HG03066 (cell line): Measurements from ENCODE around the gene CACNG5.
"Not testable (repeated sequence)": the region's sequence is repeated elsewhere in the genome, so short reads cannot be mapped to it uniquely, and the experiment has no call there.

Source experiments
- ATAC-seq: cut with Tn5 transposase; IDR thresholded peaks from one replicate; pipeline ENCODE4 v1.9.1; 2021; ENCODE audit warnings: low read depth; ENCODE audit not compliant: unreplicated experiment

Gene CACNG5

DNA sequence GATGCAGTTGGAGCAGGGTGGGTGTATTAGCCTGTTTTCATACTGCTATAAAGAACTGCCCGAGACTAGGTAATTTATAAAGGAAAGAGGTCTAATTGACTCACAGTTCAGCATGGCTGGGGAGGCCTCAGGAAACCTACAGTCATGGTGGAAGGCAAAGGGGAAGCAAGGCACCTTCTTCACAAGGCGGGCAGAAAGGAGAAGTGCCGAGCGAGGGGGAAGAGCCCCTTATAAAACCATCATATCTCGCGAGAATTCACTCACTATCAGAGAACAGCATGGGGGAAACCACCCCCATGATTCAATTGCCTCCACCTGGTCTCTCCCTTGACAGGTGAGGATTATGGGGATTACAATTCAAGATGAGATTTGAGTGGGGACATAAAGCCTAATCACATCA, 68.4 kb downstream of the CACNG5 start:
- ATAC-seq: not testable (repeated sequence)

DNA sequence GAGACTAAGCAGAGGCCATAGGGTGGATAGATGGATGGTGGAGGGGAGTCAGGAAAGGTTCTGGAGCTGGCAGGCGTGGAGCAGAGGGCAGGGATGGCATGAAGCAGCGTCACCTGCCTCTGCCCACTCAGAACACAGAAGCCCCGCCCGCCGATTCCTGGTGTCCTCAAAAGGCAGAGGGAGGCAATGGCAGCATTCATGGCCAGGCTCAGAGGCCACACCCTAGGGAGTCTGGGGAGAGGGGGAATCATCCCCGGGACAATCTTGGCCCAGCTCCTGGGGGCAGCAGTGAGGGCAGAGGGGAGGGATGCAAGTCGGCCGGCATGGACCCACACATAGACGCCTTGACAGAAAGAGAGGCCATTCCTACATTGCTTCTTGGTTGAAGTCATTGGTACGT, 68.9 kb downstream of the CACNG5 start:
- no peak for ATAC-seq

DNA sequence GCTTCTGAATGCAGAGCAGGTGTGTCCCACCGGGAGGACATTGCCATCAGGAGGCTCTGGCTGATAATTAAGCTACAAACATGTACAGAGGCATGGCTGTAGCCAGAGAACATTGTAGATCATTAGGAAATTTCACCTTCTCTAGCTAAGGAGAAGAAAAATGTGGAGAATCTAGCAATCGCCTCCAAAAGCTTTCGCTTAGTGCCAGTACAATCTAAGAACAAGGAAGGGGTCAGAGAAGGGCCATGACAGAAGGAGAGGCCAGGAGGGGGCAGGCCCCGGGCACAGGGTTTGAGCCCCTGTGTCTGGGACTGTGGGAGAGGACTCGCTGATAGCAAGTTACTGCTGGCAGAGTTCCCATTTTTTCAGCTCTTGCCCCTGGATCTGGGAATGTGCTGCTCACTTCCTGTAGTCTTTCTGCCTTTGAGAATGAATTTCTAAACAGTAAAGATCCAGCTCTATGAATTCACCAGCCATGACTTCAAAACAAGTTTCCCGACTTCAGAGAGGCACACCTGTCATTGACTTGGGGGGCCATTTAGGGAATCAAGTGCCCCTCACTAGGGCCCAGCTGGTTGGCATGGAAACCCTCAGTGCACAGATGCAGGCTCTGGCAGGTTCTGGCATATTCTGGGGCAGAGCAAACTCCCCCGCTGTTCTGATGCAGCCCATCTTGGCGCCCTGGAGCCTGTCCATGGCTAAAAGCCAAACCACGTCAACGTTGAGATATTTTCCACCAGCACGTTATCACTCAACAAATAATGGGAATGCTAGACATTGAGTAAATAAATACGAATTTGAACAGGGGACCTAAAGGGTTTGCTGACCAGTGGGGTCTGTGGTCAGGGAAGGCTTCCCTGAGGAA, 70.1 kb downstream of the CACNG5 start:
- no peak for ATAC-seq

DNA sequence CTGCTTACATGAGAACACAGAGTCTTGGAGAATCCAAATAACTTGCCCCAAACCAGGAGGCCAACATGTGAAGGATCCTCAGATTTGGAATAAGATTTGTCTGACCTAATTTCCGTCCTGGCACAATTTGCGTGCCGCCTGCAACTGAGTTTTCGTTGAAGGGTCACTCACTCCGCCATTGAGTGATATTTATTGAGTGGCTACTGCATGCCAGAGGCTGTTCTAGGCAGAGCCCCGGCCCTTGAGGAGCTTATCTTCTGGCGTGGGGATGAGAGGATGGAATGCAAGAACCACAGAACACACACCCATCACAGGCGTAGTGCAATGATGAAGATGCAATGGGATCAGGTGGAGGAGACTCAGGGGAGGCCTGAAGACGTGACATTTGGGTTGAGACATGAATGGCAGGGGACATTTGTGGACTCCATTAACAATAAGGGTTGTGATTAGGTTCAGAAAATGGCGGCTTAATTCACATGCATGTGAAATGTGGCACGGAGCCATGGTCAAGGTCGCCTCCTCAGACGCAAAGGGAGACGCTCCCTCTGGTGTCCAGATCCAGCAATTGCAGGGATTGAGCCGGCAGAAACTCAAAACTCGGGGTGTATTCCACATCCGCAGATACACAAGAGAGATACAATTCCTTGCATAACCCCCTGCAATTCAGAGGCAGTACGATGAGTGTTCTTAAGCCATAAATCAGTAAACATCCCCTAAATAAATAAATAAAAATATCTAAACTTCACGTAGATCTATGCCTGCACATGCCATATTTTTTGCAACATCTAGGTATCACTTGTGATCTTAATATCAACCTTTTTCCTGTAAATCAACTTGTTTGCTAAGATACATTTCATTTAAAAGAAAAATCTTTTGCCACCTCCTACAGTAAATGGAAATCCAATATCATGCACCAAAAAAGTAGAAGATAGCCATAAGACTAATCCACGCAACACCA, 71.7 kb downstream of the CACNG5 start:
- ATAC-seq: peak; percentile 50

DNA sequence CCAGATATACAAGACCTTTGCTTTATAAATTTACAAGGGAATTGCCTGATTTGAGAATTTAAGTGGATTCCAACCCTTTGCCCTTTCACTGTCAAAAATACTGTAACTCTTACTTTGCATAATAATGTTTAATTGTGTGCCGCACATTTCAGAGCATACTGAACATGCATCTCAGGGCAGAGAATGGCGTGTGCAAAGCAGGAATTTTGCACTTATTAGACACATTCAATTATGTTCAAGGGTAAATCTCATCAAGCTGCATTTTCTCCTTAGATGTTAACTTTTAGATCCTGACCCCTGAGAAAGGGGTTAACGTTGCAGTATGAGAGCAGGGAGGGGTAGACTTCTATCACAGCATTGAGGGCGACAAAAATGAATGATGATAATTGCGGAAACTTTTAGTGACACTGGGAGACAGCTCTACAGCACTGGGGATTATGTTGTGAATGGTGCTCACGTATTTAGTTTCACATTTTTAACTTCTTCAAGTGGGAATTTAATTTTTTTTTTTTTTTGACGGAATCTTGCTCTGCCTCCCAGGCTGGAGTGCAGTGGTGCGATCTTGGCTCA, 75.0 kb downstream of the CACNG5 start:
- ATAC-seq: no peak

DNA sequence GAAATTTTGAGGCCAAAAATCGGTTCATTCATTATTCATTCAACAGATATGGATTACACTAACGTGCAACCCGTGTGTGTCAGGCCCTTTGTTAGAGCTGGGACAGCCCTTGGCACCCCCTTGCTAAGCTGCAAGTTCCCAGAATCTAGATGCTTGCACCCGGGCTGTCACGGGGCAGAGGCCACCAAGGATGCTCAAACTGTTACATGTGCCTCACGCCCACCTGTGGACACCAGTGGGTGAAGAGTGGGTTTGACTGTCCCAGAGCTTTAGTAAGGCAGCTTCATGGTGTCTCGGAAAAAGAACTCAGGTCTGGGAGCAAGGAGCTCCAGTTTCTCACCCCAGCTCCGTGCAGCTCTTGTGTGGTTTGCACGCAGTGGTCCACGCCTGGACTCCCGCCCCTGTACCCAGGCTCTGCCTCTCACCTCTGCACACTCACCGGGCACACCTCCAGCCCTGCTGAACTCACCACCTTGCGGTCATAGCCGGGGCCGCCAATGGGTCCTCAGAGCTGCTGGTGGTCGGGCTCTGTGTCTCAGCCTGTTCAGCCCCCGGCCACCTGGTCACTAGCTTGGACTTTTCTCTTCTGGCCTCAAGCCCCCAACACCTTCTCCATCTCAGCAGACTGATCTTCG, 75.9 kb downstream of the CACNG5 start:
- no peak for ATAC-seq

DNA sequence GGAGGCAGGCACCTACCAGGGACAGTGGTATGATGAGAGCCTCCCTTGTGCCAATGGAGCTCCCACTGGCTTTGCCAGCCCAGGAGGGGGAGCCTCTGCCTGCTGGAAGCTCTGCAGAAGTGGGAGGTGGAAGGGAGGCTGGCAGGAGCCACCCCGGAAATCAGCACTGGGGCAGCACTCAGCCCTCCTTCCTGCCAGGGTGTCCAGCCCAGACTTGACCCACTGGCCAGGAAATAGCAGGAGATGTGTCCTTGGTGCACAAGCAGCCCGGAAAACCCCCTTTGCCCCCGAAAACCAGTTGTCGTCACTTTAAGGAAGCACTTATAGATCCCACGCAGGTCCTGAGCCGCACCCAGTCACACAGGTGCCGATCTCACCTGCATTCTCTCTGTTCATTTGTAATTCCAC, 80.3 kb downstream of the CACNG5 start:
- ATAC-seq: no peak

DNA sequence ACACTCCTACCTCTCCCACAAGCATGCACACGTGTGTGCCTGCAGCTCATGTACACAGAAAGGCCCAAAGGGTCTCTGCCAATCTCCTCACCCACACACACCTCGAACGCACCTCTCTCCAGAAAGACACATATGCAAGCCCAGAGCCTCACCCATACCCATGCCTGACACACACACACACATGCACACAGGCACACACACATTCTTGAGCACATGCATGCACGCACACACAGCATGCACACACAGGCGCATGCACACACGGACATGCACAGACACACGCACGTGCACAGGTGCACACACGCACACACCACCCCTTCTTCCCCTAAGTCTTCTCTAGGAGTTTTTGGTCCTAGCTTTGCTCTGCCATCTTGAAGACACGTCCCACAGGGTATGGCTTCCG, 80.9 kb downstream of the CACNG5 start:
- no peak for ATAC-seq

DNA sequence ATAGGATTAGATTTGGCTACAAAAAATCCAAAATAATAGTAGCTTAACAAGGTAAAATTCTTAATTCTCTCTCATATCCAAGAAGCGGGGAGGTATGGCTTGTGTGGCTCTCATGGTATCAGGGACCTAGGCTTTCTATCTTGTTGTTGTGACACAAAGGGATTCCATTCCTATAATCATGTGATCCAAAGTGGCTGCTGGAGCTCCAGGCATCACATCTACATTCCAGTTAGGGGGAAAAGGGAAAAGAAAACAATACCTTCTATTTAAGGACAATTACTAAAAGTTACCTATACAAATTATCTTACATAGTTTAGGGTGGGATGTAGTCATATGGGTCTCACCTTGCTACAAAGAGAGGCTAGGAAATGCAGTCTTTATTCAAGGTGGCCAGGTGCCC, 82.0 kb downstream of the CACNG5 start:
- no peak for ATAC-seq

DNA sequence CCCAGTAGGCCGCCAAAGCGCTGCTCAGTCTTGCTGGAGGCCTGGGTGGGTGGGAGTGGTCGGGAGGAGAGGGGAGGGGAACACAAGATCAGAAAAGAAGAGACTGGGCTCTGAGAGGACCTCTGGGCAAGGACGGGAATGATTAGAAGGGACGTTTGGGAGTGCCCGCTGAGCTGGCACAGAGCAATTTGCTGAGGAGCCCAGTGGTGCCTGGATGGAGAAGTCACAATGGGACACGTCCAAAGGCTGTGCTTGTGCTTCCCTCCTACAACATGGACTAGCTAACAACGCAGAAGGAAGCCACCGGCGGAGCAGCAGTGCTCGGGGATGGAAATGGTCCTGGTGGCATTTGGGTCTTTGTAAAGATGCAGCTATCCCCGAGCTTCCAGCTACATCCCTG, 84.0 kb downstream of the CACNG5 start:
- no peak for ATAC-seq

DNA sequence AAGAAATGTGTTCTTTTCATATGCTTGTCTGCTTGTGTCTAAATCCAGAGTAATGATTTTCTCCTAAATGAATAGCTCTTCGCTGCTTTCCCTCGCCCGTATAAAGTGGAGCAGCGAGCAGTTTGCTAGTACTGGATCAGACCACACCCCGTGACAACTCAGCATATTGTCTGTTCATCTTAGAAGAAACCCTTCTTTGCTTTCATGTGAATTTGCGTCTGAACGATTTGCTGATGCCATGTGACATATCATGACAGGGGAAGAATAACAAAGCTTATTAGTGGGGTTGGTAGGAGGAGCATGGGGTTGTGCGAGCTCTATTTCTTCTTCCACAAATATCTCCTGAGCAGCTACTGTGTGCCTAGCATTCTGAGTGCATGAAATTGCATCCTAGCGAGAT, 85.5 kb downstream of the CACNG5 start:
- no peak for ATAC-seq

DNA sequence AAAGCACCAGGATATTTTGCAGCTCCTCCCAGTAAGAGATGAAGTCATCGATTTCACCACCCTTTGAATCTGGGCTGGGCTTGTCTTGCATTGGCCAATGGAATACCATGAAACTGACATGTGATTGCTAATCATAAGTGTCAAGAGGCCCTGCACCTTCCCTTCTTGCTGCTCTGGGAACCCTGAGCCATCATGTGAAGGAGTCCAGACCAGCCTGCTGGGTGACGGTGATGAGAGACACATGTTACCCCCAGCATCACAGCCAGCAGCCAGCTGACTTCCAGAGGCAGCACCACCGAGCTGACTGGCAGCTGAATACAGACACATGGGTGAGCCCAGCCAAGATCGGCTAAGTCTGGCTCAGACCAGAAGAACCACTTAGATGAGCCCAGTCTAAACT, 86.0 kb downstream of the CACNG5 start:
- ATAC-seq: no peak

DNA sequence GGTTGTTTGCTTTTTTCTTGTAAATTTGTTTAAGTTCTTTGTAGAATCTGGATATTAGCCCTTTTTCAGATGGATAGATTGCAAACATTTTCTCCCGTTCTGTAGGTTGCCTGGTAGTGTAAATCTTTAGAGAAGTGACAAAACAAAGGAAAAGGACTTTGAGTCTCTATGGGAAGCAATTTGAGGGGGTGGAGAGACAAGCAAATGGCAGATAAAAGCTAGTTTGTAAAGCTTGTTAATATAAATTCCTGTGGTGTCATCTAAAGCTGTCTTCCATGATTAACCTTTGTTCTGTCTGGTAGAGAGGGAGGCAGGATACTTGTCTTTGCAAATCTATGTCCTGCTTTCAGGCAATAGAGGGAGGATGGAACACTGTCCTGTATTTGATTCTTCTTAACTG, 89.0 kb downstream of the CACNG5 start:
- no peak for ATAC-seq

DNA sequence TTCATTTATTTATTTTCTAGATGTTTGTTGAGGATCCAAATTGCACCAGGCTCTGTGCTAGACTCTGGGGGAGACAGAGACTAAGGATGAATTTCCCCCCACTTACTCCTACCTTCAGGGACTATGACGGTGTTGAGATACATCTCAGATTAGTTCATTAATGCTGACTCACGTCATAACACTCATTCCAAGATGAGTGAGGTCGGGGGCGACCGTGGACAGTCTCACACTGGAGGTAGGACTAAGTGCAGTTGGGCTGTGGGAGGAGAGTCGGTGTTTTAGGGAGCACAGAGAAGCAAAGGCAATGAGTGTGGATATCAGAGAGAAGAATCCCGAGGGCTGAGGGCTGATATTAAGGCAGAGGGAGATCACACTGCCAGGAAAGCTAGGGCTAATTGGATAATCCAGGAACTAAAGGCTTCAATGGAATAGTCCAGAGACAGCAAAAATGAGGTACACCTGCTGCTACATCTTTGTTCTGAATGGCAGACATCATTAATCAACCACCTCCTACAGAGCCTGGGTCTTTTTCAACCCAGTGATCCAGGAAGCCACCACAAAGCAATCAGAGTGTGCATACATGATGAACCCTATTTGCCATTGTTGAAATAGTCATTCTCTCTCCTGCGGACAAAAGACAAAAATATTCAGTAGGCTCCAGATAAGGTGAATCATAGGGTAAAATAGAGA, 91.0 kb downstream of the CACNG5 start:
- ATAC-seq: no peak

DNA sequence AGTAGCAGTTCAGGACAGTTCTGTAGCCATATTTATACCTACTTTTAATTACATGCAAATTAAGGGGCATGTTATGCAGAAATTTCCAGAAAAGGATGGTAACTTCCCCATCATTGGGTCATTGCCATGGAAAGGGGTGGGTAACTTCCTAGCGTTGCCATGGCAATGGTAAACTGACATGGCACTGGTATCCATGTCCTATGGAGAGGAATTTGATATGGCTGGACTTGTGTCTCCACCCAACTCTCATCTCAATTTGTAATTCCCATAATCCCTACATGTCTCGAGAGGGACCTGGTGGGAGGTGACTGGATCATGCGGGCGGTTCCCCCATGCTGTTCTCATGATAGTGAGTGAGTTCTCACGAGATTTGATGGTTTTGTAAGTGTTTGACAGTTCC, 94.0 kb downstream of the CACNG5 start:
- ATAC-seq: no peak

DNA sequence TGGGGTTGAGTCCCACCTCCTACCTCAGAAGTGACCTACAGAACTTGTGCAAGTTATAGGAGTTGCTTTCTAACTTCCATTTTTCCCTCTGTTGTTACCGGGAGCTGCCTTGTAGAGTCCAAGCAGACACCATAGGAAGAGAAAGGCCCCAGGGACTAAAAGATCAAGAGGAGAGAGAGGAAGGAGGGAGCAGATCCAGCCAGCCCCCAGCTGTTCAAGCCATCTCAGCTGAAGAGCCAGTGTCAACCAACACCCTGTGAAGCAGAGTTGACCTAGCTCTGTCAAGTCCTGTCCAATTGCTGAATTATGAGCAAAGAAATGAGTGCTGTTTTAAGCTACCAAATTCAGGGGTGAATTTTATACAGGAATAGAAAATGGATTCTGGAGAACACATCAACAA, 94.7 kb downstream of the CACNG5 start:
- no peak for ATAC-seq

DNA sequence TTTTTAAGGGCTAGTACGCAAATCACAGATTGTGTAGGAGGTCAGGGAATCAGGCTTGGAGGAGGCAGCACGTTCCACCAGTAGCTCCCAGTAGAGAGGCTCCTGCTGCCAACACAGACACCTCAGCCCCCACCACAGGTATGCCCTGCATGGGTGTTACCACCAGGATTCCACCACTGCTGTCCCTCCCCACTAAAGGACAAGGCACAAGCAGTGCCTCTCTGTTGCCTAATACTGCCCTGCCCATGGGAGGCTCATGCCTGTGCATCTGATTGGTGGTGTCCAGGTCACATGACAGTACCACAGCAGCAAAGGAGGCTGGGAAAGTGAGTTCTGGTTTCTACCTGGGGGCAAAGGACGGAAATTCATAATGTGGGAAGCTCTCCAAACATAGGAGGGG, 96.0 kb downstream of the CACNG5 start:
- ATAC-seq: no peak

DNA sequence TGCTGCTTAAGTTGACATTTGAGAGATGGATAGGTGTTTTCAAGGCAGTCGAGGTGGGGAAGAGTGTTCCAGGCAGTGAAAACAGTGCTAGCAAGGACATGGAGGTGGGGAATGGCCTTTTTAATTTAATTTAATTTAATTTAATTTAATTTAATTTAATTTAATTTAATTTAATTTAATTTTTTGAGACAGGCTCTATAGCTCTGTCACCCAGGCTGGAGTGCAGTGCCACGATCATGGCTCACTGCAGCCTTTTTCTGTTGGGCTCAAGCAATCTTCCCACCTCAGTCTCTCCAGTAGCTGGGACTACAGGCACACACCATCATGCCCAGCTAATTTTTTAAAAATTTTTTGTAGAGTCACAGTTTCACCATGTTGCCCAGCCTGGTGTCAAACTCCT, 97.4 kb downstream of the CACNG5 start:
- no peak for ATAC-seq

DNA sequence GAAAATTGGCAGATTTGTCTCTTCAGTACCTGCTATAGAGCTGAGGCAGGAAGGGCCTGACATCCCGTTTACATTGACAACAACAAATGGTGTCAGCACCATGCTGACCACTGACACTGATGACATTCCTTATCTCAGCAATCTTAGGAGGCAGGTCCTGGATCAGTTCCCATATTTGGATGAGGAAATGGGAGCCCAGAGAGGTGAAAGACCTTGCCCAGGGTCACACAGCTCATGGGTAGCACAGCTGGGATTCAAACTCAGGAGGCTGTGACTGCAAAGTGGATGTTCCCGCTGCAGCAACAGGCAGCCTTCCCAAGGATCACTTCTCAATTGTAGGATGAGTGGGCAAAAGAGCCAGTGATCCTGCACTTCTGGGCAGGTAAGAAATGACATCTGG, 99.1 kb downstream of the CACNG5 start:
- no peak for ATAC-seq
